Lower leg skin (tissue), 3 donors: Measurements from ENCODE around the gene SHANK1.

Experiments
- POLR2A ChIP-seq, 2 donors: fragments of 450-650 bp; IDR thresholded peaks; one replicate each; pipeline ENCODE4 v1.6.1; 2016 to 2017; ENCODE audit warnings: antibody characterized with exemption in 2 of 2, mild to moderate bottlenecking in 1 of 2, moderate library complexity in 1 of 2
- TF ChIP-seq, protein P1 (sequence below), 3 donors: fragments of 450-650 bp; IDR thresholded peaks; one replicate each; pipeline ENCODE4 v1.5.1; 2016; ENCODE audit warnings: antibody characterized with exemption in 3 of 3, mild to moderate bottlenecking in 3 of 3, moderate library complexity in 2 of 3

GRCh38 chr19:50701367-50701985, 18.1 kb downstream of the SHANK1 start:
- no peak for TF ChIP-seq POLR2A (IDR thresholded peaks at IDR 0.05)
- TF ChIP-seq, protein P1, sequence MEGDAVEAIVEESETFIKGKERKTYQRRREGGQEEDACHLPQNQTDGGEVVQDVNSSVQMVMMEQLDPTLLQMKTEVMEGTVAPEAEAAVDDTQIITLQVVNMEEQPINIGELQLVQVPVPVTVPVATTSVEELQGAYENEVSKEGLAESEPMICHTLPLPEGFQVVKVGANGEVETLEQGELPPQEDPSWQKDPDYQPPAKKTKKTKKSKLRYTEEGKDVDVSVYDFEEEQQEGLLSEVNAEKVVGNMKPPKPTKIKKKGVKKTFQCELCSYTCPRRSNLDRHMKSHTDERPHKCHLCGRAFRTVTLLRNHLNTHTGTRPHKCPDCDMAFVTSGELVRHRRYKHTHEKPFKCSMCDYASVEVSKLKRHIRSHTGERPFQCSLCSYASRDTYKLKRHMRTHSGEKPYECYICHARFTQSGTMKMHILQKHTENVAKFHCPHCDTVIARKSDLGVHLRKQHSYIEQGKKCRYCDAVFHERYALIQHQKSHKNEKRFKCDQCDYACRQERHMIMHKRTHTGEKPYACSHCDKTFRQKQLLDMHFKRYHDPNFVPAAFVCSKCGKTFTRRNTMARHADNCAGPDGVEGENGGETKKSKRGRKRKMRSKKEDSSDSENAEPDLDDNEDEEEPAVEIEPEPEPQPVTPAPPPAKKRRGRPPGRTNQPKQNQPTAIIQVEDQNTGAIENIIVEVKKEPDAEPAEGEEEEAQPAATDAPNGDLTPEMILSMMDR (IDR thresholded peaks at IDR 0.05), result no peak
